ENCODE measurements around the gene ACMSD.

ACMSD gene

GRCh38 chr2:134883552-134884293 lies 45.3 kb downstream of the ACMSD start:
- DNase-seq: no peak
- no peak overlapping the region for H2BK12ac ChIP-seq (ENCODE audit: low read length)
- H3K9me3 ChIP-seq (ENCODE audit: insufficient read depth, low read depth, low read length): no peaks in the 10 kb centered on the region
- no peak overlapping the region for H3K18ac ChIP-seq (ENCODE audit: low read length)
- H3K9ac ChIP-seq (ENCODE audit: low read length): no peak overlapping the region
- H2BK5ac ChIP-seq (ENCODE audit: low read depth, low read length, poor library complexity): no peak overlapping the region
- no peaks in the 10 kb centered on the region for H3K4me1 ChIP-seq (ENCODE audit: control insufficient read depth in 1 of 2, insufficient read depth in 2 of 2, low read length in 2 of 2)
- no peaks in the 10 kb centered on the region for H3K79me1 ChIP-seq (ENCODE audit: low read length)
- H3K4ac ChIP-seq (ENCODE audit: low read depth, low read length): no peak overlapping the region
- H3K79me2 ChIP-seq (ENCODE audit: control insufficient read depth, insufficient read depth, low read length, poor library complexity): no peaks in the 10 kb centered on the region
- H2BK120ac ChIP-seq (ENCODE audit: insufficient read depth, low read length, poor library complexity): no peak overlapping the region
- H3K4me2 ChIP-seq (ENCODE audit: low read length): no peak overlapping the region
- no peaks in the 10 kb centered on the region for H3K36me3 ChIP-seq (ENCODE audit: control insufficient read depth in 1 of 2, insufficient read depth in 2 of 2, low read length in 2 of 2)
- no peak overlapping the region for H4K8ac ChIP-seq (ENCODE audit: low read depth, low read length)
- no peak overlapping the region for H4K12ac ChIP-seq (ENCODE audit: low read depth, low read length)
- H3K14ac ChIP-seq (ENCODE audit: low read length): no peak overlapping the region
- H4K91ac ChIP-seq (ENCODE audit: low read depth, low read length): no peak overlapping the region
- WGBS (ENCODE audit: extremely low coverage, insufficient coverage, insufficient read length): no CpG with 5 or more reads among the region's 3 CpGs
- H2AK5ac ChIP-seq (ENCODE audit: low read length): no peak overlapping the region
- H3K27me3 ChIP-seq (ENCODE audit: insufficient read depth, low read length): no peaks in the 10 kb centered on the region
- H3K4me3 ChIP-seq (ENCODE audit: low read depth, low read length): no peak overlapping the region
- no peak overlapping the region for H2AFZ ChIP-seq (ENCODE audit: insufficient read depth, low read length, poor library complexity)
- no peak overlapping the region for H3K27ac ChIP-seq (ENCODE audit: low read depth, low read length)
- no peak overlapping the region for H3K23ac ChIP-seq (ENCODE audit: low read length)

GRCh38 chr2:134884435-134884834 lies 46.0 kb downstream of the ACMSD start:
- H3K4me1 ChIP-seq (ENCODE audit: control insufficient read depth in 1 of 2, insufficient read depth in 2 of 2, low read length in 2 of 2): no peaks in the 10 kb centered on the region
- no peak overlapping the region for H3K18ac ChIP-seq (ENCODE audit: low read length)
- no peak overlapping the region for H3K4me3 ChIP-seq (ENCODE audit: low read depth, low read length)
- no peak overlapping the region for H2AK5ac ChIP-seq (ENCODE audit: low read length)
- H3K9ac ChIP-seq (ENCODE audit: low read length): no peak overlapping the region
- H2AFZ ChIP-seq (ENCODE audit: insufficient read depth, low read length, poor library complexity): no peak overlapping the region
- no peak overlapping the region for H3K4ac ChIP-seq (ENCODE audit: low read depth, low read length)
- no peak overlapping the region for H4K8ac ChIP-seq (ENCODE audit: low read depth, low read length)
- no peak overlapping the region for H4K12ac ChIP-seq (ENCODE audit: low read depth, low read length)
- no peak overlapping the region for H2BK120ac ChIP-seq (ENCODE audit: insufficient read depth, low read length, poor library complexity)
- no peak overlapping the region for H3K4me2 ChIP-seq (ENCODE audit: low read length)
- no peak overlapping the region for H3K23ac ChIP-seq (ENCODE audit: low read length)
- H3K27ac ChIP-seq (ENCODE audit: low read depth, low read length): no peak overlapping the region
- H3K79me1 ChIP-seq (ENCODE audit: low read length): no peaks in the 10 kb centered on the region
- no peaks in the 10 kb centered on the region for H3K9me3 ChIP-seq (ENCODE audit: insufficient read depth, low read depth, low read length)
- H3K27me3 ChIP-seq (ENCODE audit: insufficient read depth, low read length): no peaks in the 10 kb centered on the region
- H3K14ac ChIP-seq (ENCODE audit: low read length): no peak overlapping the region
- no peak overlapping the region for H2BK12ac ChIP-seq (ENCODE audit: low read length)
- no peak overlapping the region for H4K91ac ChIP-seq (ENCODE audit: low read depth, low read length)
- no peak overlapping the region for H2BK5ac ChIP-seq (ENCODE audit: low read depth, low read length, poor library complexity)
- DNase-seq: no peak
- no peaks in the 10 kb centered on the region for H3K79me2 ChIP-seq (ENCODE audit: control insufficient read depth, insufficient read depth, low read length, poor library complexity)
- no peaks in the 10 kb centered on the region for H3K36me3 ChIP-seq (ENCODE audit: control insufficient read depth in 1 of 2, insufficient read depth in 2 of 2, low read length in 2 of 2)

- H3K36me3 ChIP-seq (ENCODE audit: control insufficient read depth in 1 of 2, insufficient read depth in 2 of 2, low read length in 2 of 2): no peaks in the 10 kb centered on the region
- no peak overlapping the region for H3K27ac ChIP-seq (ENCODE audit: low read depth, low read length)
- DNase-seq: no peak
- H4K8ac ChIP-seq (ENCODE audit: low read depth, low read length): no peak overlapping the region
- no peaks in the 10 kb centered on the region for H3K79me2 ChIP-seq (ENCODE audit: control insufficient read depth, insufficient read depth, low read length, poor library complexity)
- H2AK5ac ChIP-seq (ENCODE audit: low read length): no peak overlapping the region
- no peaks in the 10 kb centered on the region for H3K9me3 ChIP-seq (ENCODE audit: insufficient read depth, low read depth, low read length)
- H2BK120ac ChIP-seq (ENCODE audit: insufficient read depth, low read length, poor library complexity): no peak overlapping the region
- H3K4ac ChIP-seq (ENCODE audit: low read depth, low read length): no peak overlapping the region
- no peak overlapping the region for H3K14ac ChIP-seq (ENCODE audit: low read length)
- no peak overlapping the region for H2AFZ ChIP-seq (ENCODE audit: insufficient read depth, low read length, poor library complexity)
- no peak overlapping the region for H3K18ac ChIP-seq (ENCODE audit: low read length)
- no peak overlapping the region for H4K91ac ChIP-seq (ENCODE audit: low read depth, low read length)
- no peak overlapping the region for H4K12ac ChIP-seq (ENCODE audit: low read depth, low read length)
- H2BK12ac ChIP-seq (ENCODE audit: low read length): no peak overlapping the region
- H2BK5ac ChIP-seq (ENCODE audit: low read depth, low read length, poor library complexity): no peak overlapping the region
- no peak overlapping the region for H3K4me2 ChIP-seq (ENCODE audit: low read length)
- H3K9ac ChIP-seq (ENCODE audit: low read length): no peak overlapping the region
- no peak overlapping the region for H3K23ac ChIP-seq (ENCODE audit: low read length)
- no CpG with 5 or more reads among the region's 1 CpG for WGBS (ENCODE audit: extremely low coverage, insufficient coverage, insufficient read length)
- H3K27me3 ChIP-seq (ENCODE audit: insufficient read depth, low read length): no peaks in the 10 kb centered on the region
- no peak overlapping the region for H3K4me3 ChIP-seq (ENCODE audit: low read depth, low read length)
- no peaks in the 10 kb centered on the region for H3K79me1 ChIP-seq (ENCODE audit: low read length)
- H3K4me1 ChIP-seq (ENCODE audit: control insufficient read depth in 1 of 2, insufficient read depth in 2 of 2, low read length in 2 of 2): no peaks in the 10 kb centered on the region
Measured at GRCh38 chr2:134892282-134893035, 54.0 kb downstream of the ACMSD start.

GRCh38 chr2:134897932-134898331 lies 59.5 kb downstream of the ACMSD start:
- Histone ChIP-seq H3K79me1 (ENCODE audit: low read length) (no peaks in the 10 kb centered on the region), H2BK120ac (ENCODE audit: insufficient read depth, low read length, poor library complexity) (no peak overlapping the region), H3K4me2 (ENCODE audit: low read length) (no peak overlapping the region)

More at GRCh38 chr2:134897932-134898331, 59.5 kb downstream of the ACMSD start:
- Histone ChIP-seq H2BK12ac (ENCODE audit: low read length) (no peak overlapping the region), H3K23ac (ENCODE audit: low read length) (no peak overlapping the region), H3K4ac (ENCODE audit: low read depth, low read length) (no peak overlapping the region), H3K79me2 (ENCODE audit: control insufficient read depth, insufficient read depth, low read length, poor library complexity) (no peaks in the 10 kb centered on the region), H3K14ac (ENCODE audit: low read length) (no peak overlapping the region), H3K18ac (ENCODE audit: low read length) (no peak overlapping the region), H2AK5ac (ENCODE audit: low read length) (no peak overlapping the region), H2BK5ac (ENCODE audit: low read depth, low read length, poor library complexity) (no peak overlapping the region), H4K12ac (ENCODE audit: low read depth, low read length) (no peak overlapping the region), H3K9ac (ENCODE audit: low read length) (no peak overlapping the region), H2AFZ (ENCODE audit: insufficient read depth, low read length, poor library complexity) (no peak overlapping the region), H3K36me3 (ENCODE audit: control insufficient read depth in 1 of 2, insufficient read depth in 2 of 2, low read length in 2 of 2) (no peaks in the 10 kb centered on the region), H4K91ac (ENCODE audit: low read depth, low read length) (no peak overlapping the region), H3K27me3 (ENCODE audit: insufficient read depth, low read length) (no peaks in the 10 kb centered on the region), H4K8ac (ENCODE audit: low read depth, low read length) (no peak overlapping the region), H3K27ac (ENCODE audit: low read depth, low read length) (no peak overlapping the region), H3K9me3 (ENCODE audit: insufficient read depth, low read depth, low read length) (no peaks in the 10 kb centered on the region), H3K4me1 (ENCODE audit: control insufficient read depth in 1 of 2, insufficient read depth in 2 of 2, low read length in 2 of 2) (no peaks in the 10 kb centered on the region), H3K4me3 (ENCODE audit: low read depth, low read length) (no peak overlapping the region)
- DNase-seq: peak in 1 of 2 donors; percentile 50

All from trophoblast cell (in vitro differentiated cells and primary cell).